Measurements from ENCODE around the gene KIF12. TPM values are rescaled to one million over a fixed set of nuclear protein-coding genes. Genes with fewer than 3 reads are reported as not detected.

Gene KIF12
- total and polyA plus RNA-seq, 2 of the 8 experiments (the other 6 are each of a cell fraction or from before 2014, with no cell fraction given), result 2.9 to 3.9 TPM

DNA sequence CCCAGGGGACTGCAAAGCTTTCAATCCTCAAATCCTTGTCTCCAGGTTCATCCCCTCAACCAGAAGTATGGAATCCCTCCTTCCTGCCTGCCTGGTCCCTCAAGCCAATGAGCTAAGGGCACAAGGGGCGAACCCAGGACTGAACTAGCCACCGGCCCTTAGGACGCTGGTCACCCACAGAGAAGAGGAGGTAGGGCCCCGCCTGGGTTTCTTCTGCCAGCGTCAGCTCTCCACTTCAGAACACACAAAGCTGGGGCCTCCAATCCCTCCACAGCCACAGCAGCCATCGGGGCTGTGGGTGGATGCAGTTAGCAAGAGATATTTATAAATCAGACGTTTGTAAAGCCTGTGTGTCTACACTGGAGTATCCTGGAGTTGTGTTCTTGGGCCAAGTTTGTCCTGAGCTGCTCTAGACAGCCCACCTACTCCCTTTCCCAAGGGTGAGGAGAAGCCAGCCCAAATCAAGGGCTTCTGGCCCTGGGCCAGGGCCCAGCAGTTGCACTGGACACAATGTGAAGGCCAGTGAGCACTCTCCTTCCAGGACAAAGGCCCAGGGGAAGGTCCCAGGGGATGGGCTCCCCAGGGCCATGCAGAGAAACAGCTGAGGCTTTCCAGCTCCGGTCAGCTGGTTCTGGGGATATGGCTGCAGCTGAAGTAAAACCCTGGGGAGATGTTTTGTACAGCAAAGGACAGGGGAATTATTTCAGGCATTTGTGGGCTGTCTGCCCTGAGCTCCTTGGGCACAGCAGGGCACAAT, 39.9 kb downstream of the KIF12 start:
- Histone ChIP-seq H3K27ac (ENCODE audit: low read depth, low read length) (no peak overlapping the region), H2BK12ac (ENCODE audit: low read depth, low read length) (no peak overlapping the region), H2AK5ac (ENCODE audit: low read depth, low read length) (no peak overlapping the region), H3K23me2 (ENCODE audit: low read depth, low read length) (no peaks in the 10 kb centered on the region), H3K18ac (ENCODE audit: extremely low read depth, low read length) (no peak overlapping the region), H3K14ac (ENCODE audit: insufficient read length) (no peak overlapping the region), H3K9ac (replicated peaks in 1 of 4; ENCODE audit: extremely low read depth in 1 of 4, low read depth in 3 of 4, low read length in 3 of 4) (no peak overlapping the region), H3K9me3 (ENCODE audit: insufficient read depth in 2 of 2, low read depth in 1 of 2, low read length in 1 of 2) (no peaks in the 10 kb centered on the region), H4K20me1 (replicated peaks in 1 of 2; ENCODE audit: control insufficient read depth in 1 of 2, insufficient read depth in 2 of 2, low read length in 2 of 2) (no peaks in the 10 kb centered on the region), H3K4ac (replicated peaks; ENCODE audit: insufficient read length, low read depth, low read length) (no peak overlapping the region), H3K4me3 (ENCODE audit: extremely low read depth in 1 of 4, insufficient read depth in 2 of 4, low read depth in 3 of 4, low read length in 4 of 4) (no peak overlapping the region), H3K4me2 (ENCODE audit: insufficient read depth in 1 of 2, low read depth in 2 of 2, low read length in 2 of 2) (no peak overlapping the region), H3K4me1 (replicated peaks in 1 of 4; ENCODE audit: control insufficient read depth in 3 of 4, insufficient read depth in 4 of 4, low read length in 3 of 4) (no peaks in the 10 kb centered on the region), H2BK120ac (replicated peaks; ENCODE audit: low read depth, low read length) (no peak overlapping the region), H3K27me3 (replicated peaks in 1 of 4; ENCODE audit: control insufficient read depth in 3 of 4, extremely low read depth in 1 of 4, insufficient read depth in 3 of 4, low read length in 3 of 4) (no peaks in the 10 kb centered on the region), H4K8ac (ENCODE audit: extremely low read depth, insufficient read depth, low read length) (no peak overlapping the region), H3K23ac (ENCODE audit: insufficient read length) (no peak overlapping the region), H4K91ac (replicated peaks; ENCODE audit: insufficient read length, low read length) (no peak overlapping the region), H3K36me3 (ENCODE audit: control insufficient read depth in 2 of 4, insufficient read depth in 4 of 4, low read length in 3 of 4) (no peaks in the 10 kb centered on the region), H2BK5ac (ENCODE audit: low read depth, low read length) (no peak overlapping the region), H3K79me2 (ENCODE audit: control insufficient read depth in 1 of 2, insufficient read depth in 2 of 2, low read length in 2 of 2) (no peaks in the 10 kb centered on the region), H3K79me1 (ENCODE audit: low read depth, low read length) (no peaks in the 10 kb centered on the region), H2AFZ (ENCODE audit: low read length) (no peak overlapping the region), H2BK15ac (ENCODE audit: low read length) (no peak overlapping the region), H4K5ac (ENCODE audit: insufficient read length, low read depth, low read length) (no peak overlapping the region), H3K56ac (replicated peaks; ENCODE audit: insufficient read length, low read depth, low read length) (no peak overlapping the region), H2BK20ac (ENCODE audit: low read length) (no peak overlapping the region)
- whole genome bisulfite sequencing, 2 experiments (ENCODE audit: extremely low coverage in 1 of 2, insufficient coverage in 1 of 2, insufficient read length in 1 of 2, insufficient replicate concordance in 2 of 2, low coverage in 1 of 2, low lambda C conversion rate in 2 of 2, missing lambda C conversion rate in 1 of 2), result 89% methylated on average over 8 of the region's 8 CpGs; no CpG with 5 or more reads in 1 of the 2 experiments
- POLR2A ChIA-PET (ENCODE audit: partially characterized antibody), result interaction anchor here (1.0 kb wide), 1 partner anchor 15 kb away, joined by 3 read pairs; no protein-coding TSS in a partner anchor
- DNase-seq (ENCODE audit: low read depth in 1 of 2, low spot score in 2 of 2) (no peak), FAIRE-seq (no peak)
- CTCF ChIA-PET (ENCODE audit: partially characterized antibody), result interaction anchor here (0.7 to 2.5 kb wide), 8 partner anchors 8 to 322 kb away, joined by 3 to 9 read pairs (median 4); partner anchors contain the start of gene AMBP
- TF ChIP-seq POU5F1 (IDR thresholded peaks at IDR 0.05; ENCODE audit: low read depth, low read length), result no peak
- no peak for TF ChIP-seq POLR2AphosphoS5 (IDR thresholded peaks at IDR 0.05; ENCODE audit: low read depth, low read length)
- no peak for TF ChIP-seq RNF2 (IDR thresholded peaks at IDR 0.05; ENCODE audit: borderline replicate concordance, low read depth, low read length, missing control alignments, poor library complexity, severe bottlenecking)
- TF ChIP-seq SIX5 (IDR thresholded peaks at IDR 0.05; ENCODE audit: low read depth, low read length), result no peak
- no peak for TF ChIP-seq CREB1 (IDR thresholded peaks at IDR 0.05)
- TF ChIP-seq RXRA (IDR thresholded peaks at IDR 0.05; ENCODE audit: insufficient read depth, low read depth, low read length), result no peak
- no peak for TF ChIP-seq SIRT6 (IDR thresholded peaks at IDR 0.05; ENCODE audit: low read length)
- no peak for TF ChIP-seq RFX5 (IDR thresholded peaks at IDR 0.05; ENCODE audit: borderline replicate concordance, low read depth, low read length)
- TF ChIP-seq RBBP5 (IDR thresholded peaks at IDR 0.05; ENCODE audit: borderline replicate concordance, low read depth, low read length), result no peak
- no peak for TF ChIP-seq ZNF274 (IDR thresholded peaks at IDR 0.05; ENCODE audit: borderline replicate concordance, extremely low read depth, low read length)
- no peak for TF ChIP-seq GTF2F1 (IDR thresholded peaks at IDR 0.05; ENCODE audit: borderline replicate concordance, low read depth, low read length)

All from H1 (cell line).